Measurements from ENCODE around the gene MPND.
"Not testable (repeated sequence)": the region's sequence is repeated elsewhere in the genome, so short reads cannot be mapped to it uniquely, and the experiment has no call there.

The MPND gene

GRCh38 chr19:4322942-4323665 is 20.3 kb upstream of the MPND start:
- no peak for DNase-seq

- DNase-seq = no peak
Measured at GRCh38 chr19:4323692-4324091, 19.7 kb upstream of the MPND start.

DNA sequence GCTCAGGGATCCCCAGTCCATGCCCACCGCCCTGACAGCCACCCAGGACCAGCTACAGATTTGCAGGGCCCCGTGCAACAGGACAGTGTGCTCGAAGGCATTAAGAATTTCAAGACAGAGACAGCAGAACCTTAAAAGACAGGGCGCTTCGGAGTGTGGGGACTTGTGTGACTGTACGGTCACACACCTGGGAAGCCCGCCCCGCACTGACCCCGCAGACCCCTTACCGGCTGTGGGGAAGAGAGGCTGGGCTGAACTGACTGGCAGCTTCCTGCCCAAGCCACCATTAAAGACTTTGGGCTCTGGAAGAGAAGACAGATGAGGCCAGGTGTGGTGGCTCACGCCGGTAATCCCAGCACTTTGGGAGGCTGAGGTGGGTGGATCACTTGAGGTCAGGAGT is 19.1 kb upstream of the MPND start:
- DNase-seq = no peak

DNA sequence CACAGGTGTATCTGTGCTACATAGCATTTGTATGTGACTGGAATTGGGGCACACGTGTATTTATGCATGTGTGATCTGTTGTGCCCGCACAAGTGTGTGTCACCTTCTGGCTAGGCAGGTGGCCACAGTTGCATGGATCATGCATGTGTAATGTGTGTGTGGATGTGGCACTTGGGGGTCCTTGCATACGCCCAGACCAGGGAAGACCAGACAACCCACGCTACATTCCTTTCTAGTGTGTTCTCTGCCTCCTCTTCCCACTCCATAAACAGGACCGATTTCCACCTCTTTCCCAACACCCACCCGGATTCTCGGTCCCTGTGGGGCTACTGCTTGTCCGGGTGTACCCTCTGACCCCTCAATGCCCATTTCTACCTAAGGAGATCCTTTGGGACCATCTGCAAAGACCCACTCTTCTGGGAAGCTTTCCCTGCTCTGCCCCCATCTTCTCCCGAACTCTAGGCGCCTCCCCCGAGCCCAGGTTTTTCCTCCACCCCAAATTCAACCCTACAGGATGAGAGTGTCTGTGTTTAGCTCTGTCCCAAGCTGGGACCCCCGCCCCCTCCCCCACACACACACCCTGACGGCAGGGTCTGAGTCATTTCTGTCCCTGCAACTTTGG is 17.0 kb upstream of the MPND start:
- no peak for DNase-seq

GRCh38 chr19:4326837-4327251 is 16.5 kb upstream of the MPND start:
- DNase-seq = no peak

DNA sequence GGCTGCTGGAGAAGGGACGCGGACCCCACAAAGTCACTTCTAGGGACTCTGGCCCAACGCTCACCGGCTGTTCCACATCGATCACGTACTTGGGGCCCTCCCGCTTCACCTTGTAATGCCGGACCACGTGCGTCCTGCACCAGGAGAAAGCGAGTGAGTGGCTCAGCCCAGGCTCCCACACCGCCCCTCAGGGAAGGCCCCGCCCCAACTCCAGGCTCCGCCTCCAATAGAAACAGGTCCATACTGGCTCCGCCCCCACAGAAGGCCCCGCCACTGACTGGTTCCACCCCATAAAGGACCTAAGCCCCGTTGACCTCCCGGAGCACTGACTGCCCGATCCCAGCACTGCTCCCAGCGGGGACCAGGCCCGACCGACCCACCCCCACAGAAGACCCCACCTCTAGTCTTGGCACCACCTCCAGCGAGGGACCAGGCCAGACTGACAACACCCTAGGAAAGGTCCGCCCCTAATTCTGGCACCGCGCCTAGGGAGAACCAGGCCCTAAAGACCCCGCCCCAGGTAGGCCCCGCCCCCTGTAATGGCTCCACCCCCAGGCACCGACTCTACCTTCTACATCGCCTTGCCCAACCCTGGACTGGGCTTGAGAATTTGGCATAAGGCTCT is 16.0 kb upstream of the MPND start:
- peak; percentile 93 for DNase-seq

DNA sequence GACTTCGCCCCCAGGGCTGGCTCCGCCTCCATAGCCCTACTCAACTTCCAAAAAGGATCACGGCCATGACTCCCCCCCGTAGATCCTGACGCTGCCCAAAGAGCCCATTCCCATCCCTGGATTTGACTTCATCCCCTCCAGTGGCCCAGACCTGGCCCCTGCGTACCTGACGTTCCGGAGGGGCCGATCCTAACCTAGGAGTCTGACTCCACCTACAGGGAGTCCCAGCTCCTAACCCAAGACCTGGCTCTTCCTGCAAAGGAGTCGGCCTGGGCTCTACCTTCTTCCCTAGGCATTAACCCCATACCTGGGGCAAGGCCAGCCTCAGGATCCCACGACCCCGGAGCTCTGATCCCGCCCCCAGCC is 15.5 kb upstream of the MPND start:
- DNase-seq = no peak

GRCh38 chr19:4328243-4328990 is 14.9 kb upstream of the MPND start:
- peak; percentile 99 for DNase-seq

GRCh38 chr19:4328991-4329681 is 14.2 kb upstream of the MPND start:
- peak; percentile 75 for DNase-seq

DNA sequence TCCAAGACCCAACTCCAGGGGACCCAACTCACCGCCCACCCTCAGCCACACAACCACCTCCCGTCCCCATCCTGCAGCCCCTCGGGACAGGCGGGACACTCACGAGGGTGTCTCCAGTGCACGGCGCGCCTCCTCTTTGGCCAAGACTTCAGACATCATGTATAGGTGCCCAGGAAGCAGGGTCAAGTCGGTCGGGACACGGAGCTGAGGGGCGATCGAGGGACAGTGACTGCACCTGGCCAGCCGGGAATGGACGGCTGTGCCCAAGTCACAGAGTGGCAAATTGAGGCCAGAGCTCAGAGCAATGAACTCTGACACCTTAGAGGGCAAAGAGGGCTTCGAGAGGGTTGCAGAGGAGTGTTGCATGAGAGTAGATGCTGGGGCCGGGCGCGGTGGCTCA is 13.5 kb upstream of the MPND start:
- no peak for DNase-seq

DNA sequence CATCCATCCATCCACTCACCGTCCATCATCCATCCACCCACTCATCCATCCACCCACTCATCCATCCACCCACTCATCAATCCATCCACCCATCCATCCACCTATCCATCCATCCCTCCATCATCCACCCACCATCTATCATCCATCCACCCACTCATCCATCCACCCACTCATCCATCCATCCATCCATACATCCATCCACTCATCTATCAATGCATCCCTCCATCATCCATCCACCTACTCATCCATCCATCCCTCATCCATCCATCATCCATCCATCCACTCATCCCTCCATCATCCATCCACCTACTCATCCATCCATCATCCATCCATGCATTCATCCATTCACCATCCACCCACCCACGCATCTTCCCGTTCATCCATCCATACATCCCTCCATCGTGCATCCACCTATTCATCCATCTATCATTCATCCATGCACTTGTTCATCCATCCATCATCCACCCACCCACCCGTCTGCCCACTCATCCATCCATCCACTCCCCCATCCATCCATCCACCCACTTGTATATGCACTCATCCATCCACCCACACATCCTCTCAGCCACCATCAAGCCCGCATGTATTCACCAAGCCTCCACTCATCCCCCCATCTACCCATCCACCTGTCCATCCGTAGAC is 8.3 kb upstream of the MPND start:
- DNase-seq = no peak

DNA sequence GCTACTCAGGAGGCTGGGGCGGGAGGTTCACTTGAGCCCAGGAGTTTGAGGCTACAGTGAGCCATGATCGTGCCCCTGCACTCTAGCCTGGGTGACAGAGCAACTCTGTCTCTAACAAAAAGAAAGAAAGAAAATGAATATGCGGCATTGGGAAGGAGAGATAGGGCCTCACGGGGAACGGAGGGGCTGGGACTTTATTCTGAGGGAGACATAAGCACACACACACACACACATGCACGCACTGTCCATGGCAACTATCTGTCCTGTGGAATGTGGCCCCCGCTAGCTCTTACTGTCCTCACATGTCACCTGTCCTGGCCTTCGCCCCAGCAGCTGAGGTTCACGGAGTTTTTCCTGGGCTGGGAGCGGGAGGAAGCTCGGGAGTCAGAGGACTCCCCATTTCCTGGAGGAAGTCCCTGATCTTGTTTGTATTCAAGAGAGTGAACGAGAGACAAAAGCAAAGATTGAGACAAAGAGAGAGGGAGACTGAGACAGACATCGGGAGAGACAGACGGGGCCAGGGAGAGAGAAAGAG is 5.4 kb upstream of the MPND start:
- DNase-seq = no peak

DNA sequence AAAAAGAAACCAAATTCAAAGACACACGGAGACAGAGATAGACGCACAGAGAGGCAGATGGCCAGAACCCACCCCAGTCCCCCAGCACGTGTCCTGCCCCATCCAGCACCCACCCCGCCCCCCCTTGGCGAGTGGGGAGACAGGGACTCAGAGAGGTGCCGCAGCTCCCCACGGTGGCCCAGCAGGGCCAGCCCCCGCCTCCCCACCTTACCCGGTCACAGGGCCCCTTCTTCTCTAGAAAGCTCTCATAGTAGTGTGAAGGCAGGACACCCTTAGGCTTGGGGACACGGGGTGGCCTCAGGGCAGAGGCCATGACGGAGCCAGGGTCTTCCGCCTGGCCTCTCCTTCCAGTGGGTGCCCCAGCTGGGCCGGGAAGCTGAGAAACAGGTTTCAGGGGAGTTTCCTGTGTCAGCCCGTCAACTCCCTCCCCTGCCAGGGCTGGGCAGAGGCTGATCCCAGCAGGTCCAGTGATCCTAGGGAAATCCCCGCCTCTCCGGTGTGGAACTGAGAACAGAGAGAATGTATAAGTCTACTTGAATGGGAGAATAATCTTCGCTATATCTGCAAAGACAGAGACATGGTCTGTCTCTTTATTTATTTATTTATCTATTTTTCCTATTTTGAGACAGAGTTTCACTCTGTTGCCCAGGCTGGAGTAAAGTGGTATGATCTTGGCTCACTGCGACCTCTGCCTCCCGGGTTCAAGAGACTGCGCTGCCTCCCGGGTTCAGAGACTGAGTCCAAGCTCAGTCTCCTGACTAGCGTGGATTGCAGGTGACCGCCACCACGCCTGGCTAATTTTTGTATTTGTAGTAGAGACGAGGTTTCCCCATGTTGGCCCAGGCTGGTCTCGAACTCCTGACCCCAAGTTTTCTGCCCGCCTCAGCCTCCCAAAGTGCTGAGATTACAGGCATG is 4.7 kb upstream of the MPND start, which contains the start of gene STAP2:
STAP2 (minus strand) TSS at position 387 of the 915 bp plus-strand sequence; CDS start at position 313, 74 bp downstream.
- no peak for DNase-seq

GRCh38 chr19:4342314-4342614 is 1.1 kb upstream of the MPND start:
- no peak for DNase-seq

GRCh38 chr19:4342615-4343369 is 570 bp upstream of the MPND start:
- DNase-seq = peak; percentile 96

GRCh38 chr19:4345342-4346019 is 2.1 kb downstream of the MPND start:
- DNase-seq = no peak

DNA sequence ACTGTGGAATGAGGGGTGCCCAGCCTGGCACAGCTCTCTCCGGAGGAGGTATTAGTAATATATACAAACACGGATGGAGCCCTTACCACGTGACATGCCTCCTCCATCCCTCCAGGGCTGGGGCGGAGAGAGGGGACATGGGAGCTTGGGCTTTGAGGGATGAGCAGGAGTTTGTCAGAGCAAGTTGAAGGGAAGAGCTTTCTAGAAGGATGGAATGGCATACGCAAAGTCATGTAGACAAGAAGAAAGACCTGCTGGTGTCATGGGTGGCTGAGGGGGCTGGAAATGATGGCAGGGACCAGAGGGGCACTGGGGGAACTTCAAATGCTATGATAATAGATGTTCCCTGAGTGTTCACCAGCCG is 2.6 kb downstream of the MPND start:
- DNase-seq = no peak

DNA sequence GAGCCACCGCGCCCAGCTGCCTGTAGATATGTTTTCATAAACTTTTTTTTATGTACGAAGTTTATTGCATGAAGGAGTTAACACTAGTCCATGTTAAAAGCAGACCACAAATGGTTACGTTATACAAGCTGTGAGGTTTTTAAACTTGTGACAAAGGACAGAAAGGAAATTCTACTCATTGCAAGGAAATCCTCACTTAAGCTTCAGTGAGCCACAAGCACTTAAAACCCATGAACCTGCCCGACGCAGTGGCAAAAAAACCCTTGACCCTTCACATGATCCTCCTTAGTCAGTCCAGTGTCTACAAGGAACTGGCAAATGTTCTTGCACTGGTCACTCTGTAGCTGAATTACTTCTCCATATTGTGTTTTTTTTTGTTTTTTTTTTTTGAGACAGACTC is 4.2 kb downstream of the MPND start:
- no peak for DNase-seq

GRCh38 chr19:4349225-4349624 is 5.9 kb downstream of the MPND start:
- not testable (repeated sequence) for DNase-seq

DNA sequence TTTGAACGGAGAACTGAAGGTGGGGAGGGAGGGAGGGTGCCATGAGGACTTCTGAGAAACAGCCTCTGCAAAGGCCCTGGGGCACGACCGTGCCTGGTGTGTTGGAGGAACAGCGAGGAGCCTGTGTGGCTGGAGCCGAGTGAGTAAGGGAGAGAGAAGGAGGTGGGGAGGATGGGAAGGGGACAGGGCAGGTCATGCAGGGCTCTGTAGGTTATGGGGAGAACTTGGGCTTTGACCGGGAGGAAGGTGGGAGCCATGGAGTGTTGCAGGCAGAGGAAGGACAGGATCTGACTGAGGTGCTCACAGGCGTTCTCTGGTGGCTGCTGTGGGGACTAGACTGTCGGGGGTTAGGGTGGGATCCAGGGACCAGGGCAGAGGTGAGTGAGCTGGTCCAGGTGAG is 6.7 kb downstream of the MPND start:
- DNase-seq = no peak

All from stimulated activated CD4-positive, alpha-beta T cell treated with anti-CD3 and anti-CD28 coated beads, Interleukin-1b, Interleukin-23, amount 100 ng/mL, for 48 hours (primary cell).